Suprapubic skin (tissue), 3 donors: Measurements from ENCODE around the gene CCNE1.

Experiments
- POLR2A ChIP-seq, 2 donors: fragments of 450-650 bp; IDR thresholded peaks; one replicate each; pipeline ENCODE4 v1.6.1; 2017; ENCODE audit warnings: antibody characterized with exemption in 2 of 2, mild to moderate bottlenecking in 2 of 2, moderate library complexity in 2 of 2
- TF ChIP-seq, protein P1 (sequence below), 2 donors: fragments of 200-600 bp in 1 of 2; fragments of 450-650 bp in 1 of 2; sonication (generic) in 1 of 2; IDR thresholded peaks; one replicate each; pipeline ENCODE4 v1.5.1; 2016 to 2019; ENCODE audit warnings: antibody characterized with exemption in 2 of 2, mild to moderate bottlenecking in 1 of 2, moderate library complexity in 1 of 2

DNA sequence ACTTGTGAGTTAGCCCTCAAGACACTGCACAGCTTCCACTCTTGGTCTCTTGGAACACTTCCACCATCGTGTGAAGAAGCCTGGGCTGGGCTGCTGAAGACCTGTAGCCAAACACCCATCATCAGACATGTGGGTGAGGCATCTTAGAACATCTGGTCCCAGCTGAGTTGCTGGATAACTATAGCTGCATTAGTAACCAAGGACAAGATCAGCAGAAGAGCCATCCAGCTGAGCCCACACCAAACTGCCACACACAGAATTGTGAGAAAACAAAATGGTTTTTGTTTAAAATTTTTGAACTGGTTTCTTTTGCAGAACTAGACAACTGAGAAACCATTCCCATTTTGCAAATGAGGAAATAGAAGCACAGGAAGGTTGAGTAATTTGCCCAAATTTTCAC lies 56.2 kb downstream of the CCNE1 start:
- TF ChIP-seq, protein P1, sequence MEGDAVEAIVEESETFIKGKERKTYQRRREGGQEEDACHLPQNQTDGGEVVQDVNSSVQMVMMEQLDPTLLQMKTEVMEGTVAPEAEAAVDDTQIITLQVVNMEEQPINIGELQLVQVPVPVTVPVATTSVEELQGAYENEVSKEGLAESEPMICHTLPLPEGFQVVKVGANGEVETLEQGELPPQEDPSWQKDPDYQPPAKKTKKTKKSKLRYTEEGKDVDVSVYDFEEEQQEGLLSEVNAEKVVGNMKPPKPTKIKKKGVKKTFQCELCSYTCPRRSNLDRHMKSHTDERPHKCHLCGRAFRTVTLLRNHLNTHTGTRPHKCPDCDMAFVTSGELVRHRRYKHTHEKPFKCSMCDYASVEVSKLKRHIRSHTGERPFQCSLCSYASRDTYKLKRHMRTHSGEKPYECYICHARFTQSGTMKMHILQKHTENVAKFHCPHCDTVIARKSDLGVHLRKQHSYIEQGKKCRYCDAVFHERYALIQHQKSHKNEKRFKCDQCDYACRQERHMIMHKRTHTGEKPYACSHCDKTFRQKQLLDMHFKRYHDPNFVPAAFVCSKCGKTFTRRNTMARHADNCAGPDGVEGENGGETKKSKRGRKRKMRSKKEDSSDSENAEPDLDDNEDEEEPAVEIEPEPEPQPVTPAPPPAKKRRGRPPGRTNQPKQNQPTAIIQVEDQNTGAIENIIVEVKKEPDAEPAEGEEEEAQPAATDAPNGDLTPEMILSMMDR (IDR thresholded peaks at IDR 0.05) = no peak
- TF ChIP-seq POLR2A (IDR thresholded peaks at IDR 0.05) = no peak
